HL-60/S4 (cell line): ENCODE measurements around the gene PDE2A.

ENCODE experiments used
- in situ Hi-C: fragments of 300-500 bp; cut with MboI; formaldehyde crosslinking; loops from 2 replicates; pipeline ENCODE4 v1.14.3; 2022; ENCODE audit warnings: low sequenced_read_pairs

Gene PDE2A

GRCh38 chr11:72685560-72686480 lies 11.6 kb upstream of the PDE2A start:
- in situ Hi-C loops, result no loop called here

GRCh38 chr11:72684236-72684912 lies 10.2 kb upstream of the PDE2A start:
- in situ Hi-C loops, result no loop called here

- in situ Hi-C loops, result no loop called here
Observed at GRCh38 chr11:72683782-72684200, 9.6 kb upstream of the PDE2A start.

- in situ Hi-C loops, result no loop called here
Observed at GRCh38 chr11:72682858-72683243, 8.6 kb upstream of the PDE2A start.

GRCh38 chr11:72682238-72682857 lies 8.1 kb upstream of the PDE2A start:
- in situ Hi-C loops, result no loop called here

- in situ Hi-C loops, result no loop called here
Observed at GRCh38 chr11:72681226-72682153, 7.3 kb upstream of the PDE2A start.

GRCh38 chr11:72680624-72681158 lies 6.5 kb upstream of the PDE2A start:
- in situ Hi-C loops, result no loop called here

- in situ Hi-C loops, result no loop called here
Observed at GRCh38 chr11:72679869-72680268, 5.6 kb upstream of the PDE2A start.

- in situ Hi-C loops, result no loop called here
Observed at GRCh38 chr11:72678524-72678923, 4.3 kb upstream of the PDE2A start.

GRCh38 chr11:72676861-72677341 lies 2.7 kb upstream of the PDE2A start:
- in situ Hi-C loops, result no loop called here

GRCh38 chr11:72675221-72675620 lies 999 bp upstream of the PDE2A start:
- in situ Hi-C loops, result no loop called here

GRCh38 chr11:72673284-72673942 lies 809 bp downstream of the PDE2A start:
- in situ Hi-C loops, result loop anchor here (25.0 kb wide), 1 partner anchor 186 kb away; no protein-coding TSS in a partner anchor

- in situ Hi-C loops, result loop anchor here (25.0 kb wide), 1 partner anchor 185 kb away; no protein-coding TSS in a partner anchor
Observed at GRCh38 chr11:72672597-72673238, 1.5 kb downstream of the PDE2A start.

- in situ Hi-C loops, result loop anchor here (25.0 kb wide), 1 partner anchor 184 kb away; no protein-coding TSS in a partner anchor
Observed at GRCh38 chr11:72671152-72672099, 2.8 kb downstream of the PDE2A start.

- in situ Hi-C loops, result loop anchor here (25.0 kb wide), 1 partner anchor 183 kb away; no protein-coding TSS in a partner anchor
Observed at GRCh38 chr11:72670041-72670440, 4.2 kb downstream of the PDE2A start.

GRCh38 chr11:72669527-72669926 lies 4.7 kb downstream of the PDE2A start:
- in situ Hi-C loops, result loop anchor here (25.0 kb wide), 1 partner anchor 182 kb away; no protein-coding TSS in a partner anchor

GRCh38 chr11:72668629-72669347 lies 5.4 kb downstream of the PDE2A start:
- in situ Hi-C loops, result loop anchor here (25.0 kb wide), 1 partner anchor 181 kb away; no protein-coding TSS in a partner anchor
